ENCODE data around the gene DNAJB2. TPM values are rescaled to one million over a fixed set of nuclear protein-coding genes. Genes with fewer than 3 reads are reported as not detected.
A peak's percentile ranks its signal among the peaks of the same experiment; 100 is the strongest.

Gene DNAJB2
- total RNA-seq = 103 TPM

DNA sequence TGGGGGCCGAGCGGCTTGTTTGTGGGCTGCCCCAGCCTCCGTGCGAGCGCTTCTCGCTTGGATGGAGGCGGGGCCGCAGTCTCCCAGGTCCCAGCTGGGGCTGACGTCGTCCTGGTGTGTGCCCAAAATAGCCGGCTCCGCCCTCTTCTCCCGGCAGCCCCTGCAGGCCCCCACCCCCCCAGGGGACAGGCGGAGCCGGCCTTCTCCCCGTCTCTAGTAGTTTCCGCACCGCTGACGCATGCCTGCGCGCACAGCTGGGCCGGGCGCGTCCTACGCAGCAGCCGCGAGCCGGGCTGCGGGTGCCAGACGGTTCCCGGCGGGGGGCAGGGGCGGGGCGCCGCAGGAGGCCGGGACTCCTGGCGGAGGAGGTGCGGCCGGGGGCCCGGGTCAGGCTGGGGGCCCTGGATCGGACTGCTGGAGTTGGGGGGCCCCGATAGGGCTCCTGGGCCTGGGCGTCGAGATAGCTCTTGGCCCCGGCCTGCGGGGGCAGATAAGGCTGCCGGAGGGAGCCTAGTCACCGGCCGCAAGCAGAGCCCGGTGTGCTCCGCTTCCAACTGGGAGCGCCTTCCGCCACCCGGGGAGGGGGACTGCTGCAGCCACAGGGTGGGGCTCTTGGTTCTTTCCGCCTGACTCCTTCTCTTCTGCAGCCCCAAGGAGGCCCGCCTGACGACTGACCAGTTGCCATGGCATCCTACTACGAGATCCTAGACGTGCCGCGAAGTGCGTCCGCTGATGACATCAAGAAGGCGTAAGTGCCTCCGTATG lies at the start of gene DNAJB2:
Gene DNAJB2, plus strand, starts transcription at position 216 of the 765 bp plus-strand sequence. Its CDS starts 468 bp downstream, at position 684.

DNA sequence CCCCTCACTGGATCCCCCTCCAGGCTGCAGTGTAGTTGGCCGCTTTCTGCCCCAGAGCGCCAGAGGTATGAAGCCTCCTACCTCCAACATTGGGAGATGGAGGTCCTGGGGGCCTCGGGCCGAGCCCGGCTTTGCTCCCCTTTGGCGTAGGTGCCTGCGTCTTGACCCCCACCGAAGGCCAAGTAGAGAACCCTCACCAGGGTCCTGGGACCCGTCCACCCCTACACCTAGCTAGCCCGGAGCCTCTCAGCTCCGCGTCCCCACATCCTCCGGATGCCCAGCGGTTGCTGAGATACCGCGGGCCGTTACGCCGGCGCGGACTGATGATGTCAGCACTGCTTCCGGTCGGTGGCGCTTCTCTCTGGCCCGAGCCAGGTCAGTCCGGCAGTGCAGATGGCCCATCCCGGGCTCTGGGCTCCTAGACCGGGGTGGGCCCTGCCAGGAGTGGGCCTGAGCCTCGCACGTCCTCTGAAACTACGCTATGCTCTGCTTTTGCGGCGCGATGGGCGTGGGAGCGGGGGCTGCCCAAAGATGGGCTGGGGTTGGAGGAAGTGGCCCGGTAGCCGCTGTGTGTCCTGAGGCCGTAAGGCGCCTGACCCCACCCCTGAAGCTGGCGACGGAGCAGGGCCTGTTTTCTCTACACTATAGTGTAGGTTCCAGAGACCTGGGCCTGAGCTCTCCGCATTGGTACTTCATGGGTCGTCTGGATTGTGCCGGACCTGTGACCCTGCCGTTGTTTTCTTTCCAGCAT lies 33.8 kb upstream of the DNAJB2 start, which contains the start of the genes GLB1L and STK16:
Gene GLB1L, minus strand, starts transcription at position 297 of the 751 bp plus-strand sequence. CDS start 1,871 bp downstream, outside the sequence.
Gene STK16, plus strand, starts transcription at position 332 of the 751 bp plus-strand sequence. CDS start 521 bp downstream, outside the sequence.

DNA sequence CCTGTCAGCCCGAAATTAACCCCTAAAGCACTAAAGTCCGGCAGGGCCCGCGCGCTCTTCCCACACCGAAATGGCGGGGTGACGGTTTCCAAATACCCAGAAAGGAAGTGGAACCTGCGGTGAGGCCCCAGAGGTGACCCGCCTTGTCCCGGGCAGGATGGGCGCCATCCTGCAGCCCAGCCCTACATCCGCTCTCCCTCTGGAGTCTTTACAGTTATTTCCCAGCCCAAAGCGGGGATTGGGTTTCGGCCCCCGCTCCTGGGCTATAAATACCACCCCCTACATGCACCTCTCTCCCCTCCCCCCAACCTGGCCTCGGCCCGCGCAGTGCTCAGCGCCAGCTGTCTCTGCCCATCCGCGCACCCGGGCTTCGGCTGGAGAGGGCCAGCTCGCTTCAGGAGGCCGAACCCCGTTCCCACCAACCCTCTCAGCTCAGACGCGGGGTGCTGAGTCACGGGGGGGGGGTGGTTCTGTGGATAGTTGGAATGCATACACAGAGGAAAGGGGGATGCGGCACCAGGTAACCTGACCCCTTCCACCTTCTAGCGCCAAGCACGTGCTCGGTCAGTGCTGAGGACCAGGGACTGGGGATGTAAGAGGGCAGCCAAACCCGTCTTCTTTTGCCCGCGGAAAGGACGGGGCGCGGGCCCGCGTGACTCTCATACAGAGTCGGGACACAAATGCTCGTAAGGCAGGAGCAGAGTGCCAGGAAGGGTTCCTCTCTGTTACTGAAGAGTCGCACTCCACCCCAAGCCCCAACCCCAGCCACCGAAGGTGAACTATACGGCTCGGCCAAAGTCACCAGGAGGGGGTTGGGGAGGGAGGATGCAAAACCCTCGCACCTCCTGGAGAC lies 26.0 kb upstream of the DNAJB2 start, which contains the start of gene TUBA4B:
Gene TUBA4B, plus strand, starts transcription at position 344 of the 853 bp plus-strand sequence. Its CDS starts 165 bp downstream, at position 509.

DNA sequence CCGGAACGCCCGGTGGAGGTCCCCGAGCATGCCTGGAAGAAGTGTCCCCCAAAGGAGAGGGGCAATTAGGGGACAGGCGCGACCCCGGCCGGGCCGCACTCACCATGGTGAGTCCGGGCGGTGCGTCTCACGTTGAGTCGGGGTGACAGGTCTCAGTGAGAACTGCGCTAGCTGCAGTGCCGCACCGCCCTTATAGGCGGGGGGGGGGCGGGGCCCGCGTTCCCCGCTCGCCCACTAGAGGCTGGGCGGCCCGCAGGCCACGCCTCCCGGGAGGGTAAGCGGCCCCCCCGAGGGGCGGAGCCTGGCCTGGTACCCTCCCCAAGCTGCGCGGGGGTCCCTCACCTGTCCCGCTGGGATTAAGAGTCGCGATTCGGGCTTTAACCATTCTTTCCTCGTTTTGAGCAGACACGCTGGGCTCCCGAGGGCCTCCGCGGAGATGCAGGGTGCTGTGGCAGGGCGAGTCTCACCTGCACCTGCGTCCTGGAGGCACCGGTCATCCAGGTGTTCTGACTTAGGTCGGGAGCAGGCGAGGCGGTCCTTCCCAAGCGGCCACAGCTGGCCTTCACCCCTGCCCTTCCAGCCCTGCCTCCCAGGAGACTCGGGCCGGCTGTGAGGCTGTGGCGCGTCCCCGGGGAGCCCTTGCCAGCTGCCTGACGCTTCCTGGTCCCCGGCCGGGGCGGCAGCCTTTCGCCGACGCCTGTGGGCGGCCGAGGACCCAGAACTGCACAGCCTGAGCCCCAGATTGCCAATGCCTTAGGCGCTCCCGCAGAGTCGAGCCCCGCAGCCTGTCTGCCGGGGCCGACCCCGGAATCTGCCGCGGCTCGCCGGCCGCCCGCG lies 25.2 kb upstream of the DNAJB2 start, which contains the start of gene TUBA4A:
Gene TUBA4A, minus strand, starts transcription at position 166 of the 837 bp plus-strand sequence. Its CDS starts 60 bp downstream, at position 106.

DNA sequence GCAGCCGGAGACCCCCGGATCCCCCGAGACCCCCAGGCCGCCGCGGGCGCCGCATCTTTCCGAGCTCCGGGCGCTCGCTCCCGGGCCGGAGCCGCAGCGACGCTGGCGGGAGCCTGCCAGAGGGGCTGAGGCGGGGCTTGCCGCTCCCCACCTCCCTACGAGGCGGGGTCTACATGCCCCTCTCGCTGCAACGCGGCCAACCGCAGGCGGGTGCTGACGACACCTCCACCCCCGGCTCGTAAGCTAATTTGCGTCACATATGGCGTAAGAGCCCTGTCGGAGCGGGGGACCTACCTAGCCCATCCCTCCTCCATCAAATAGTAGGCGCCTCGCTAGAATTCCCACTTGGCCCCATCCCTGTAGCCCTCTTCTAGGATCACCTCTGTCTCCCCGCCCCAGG lies 30.1 kb downstream of the DNAJB2 start, which contains the start of gene PTPRN:
Gene PTPRN, minus strand, starts transcription at position 124 of the 400 bp plus-strand sequence. Its CDS starts 69 bp downstream, at position 55.

DNA sequence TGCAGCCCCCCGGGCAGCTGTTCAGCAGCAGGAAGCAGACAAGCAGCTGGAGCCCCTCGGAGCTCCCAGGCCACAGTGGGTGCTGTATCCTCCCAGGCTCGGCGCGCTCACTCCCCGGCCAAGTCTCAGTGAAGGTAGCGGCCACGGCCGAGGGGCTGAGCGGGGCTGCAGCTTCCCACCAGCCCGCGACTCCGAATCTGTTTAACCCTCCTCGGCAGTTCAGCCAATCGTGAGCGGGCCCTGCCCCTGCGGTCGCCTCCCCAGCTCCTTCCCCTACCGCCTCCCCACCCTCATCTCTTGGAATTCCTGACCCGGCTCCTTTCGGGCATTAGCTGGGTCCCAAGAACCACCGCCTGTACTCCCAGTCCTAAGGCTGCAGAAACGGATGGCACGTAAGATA lies 53.4 kb downstream of the DNAJB2 start, which contains the start of gene RESP18:
Gene RESP18, minus strand, starts transcription at position 203 of the 400 bp plus-strand sequence.

Small RNA genes within 50 kb of the gene (small RNA-seq; reads per million reads assigned to genes)
- 1.3 reads per million, percentile 74 among the genes with 10 or more reads in this experiment for gene MIR153-1 (ENCODE audit: low replicate concordance)

Other genes with a start within 250 kb of the DNAJB2 start
- 0.63 TPM for gene CFAP65, start 237.8 kb upstream of the DNAJB2 start, total RNA-seq
- gene IHH, start 218.4 kb upstream of the DNAJB2 start, total RNA-seq = not detected
- gene NHEJ1, start 118.6 kb upstream of the DNAJB2 start, total RNA-seq = 12.2 TPM
- gene SLC23A3, start 109.3 kb upstream of the DNAJB2 start, total RNA-seq = 0.63 TPM
- 27.5 TPM for gene CNPPD1, start 102.4 kb upstream of the DNAJB2 start, total RNA-seq
- gene RETREG2, start 101.1 kb upstream of the DNAJB2 start, total RNA-seq = 68.9 TPM
- gene ZFAND2B, start 72.6 kb upstream of the DNAJB2 start, total RNA-seq = 17.5 TPM
- gene ABCB6, start 60.4 kb upstream of the DNAJB2 start, total RNA-seq = 47.9 TPM
- 31.9 TPM for gene ATG9A, start 49.7 kb upstream of the DNAJB2 start, total RNA-seq
- gene ANKZF1, start 49.6 kb upstream of the DNAJB2 start, total RNA-seq = 79.2 TPM
- gene GLB1L, start 33.9 kb upstream of the DNAJB2 start, total RNA-seq = 3.4 TPM
- 16.9 TPM for gene STK16, start 33.9 kb upstream of the DNAJB2 start, total RNA-seq
- gene TUBA4B, start 26.1 kb upstream of the DNAJB2 start, total RNA-seq = not detected
- 0.94 TPM for gene TUBA4A, start 25.4 kb upstream of the DNAJB2 start, total RNA-seq
- gene PTPRN, start 30.0 kb downstream of the DNAJB2 start, total RNA-seq = 30.7 TPM
- not detected for gene RESP18, start 53.4 kb downstream of the DNAJB2 start, total RNA-seq
- gene DNPEP, start 108.5 kb downstream of the DNAJB2 start, total RNA-seq = 17.2 TPM
- gene DES, start 139.0 kb downstream of the DNAJB2 start, total RNA-seq = not detected
- gene SPEG, start 155.5 kb downstream of the DNAJB2 start, total RNA-seq = 24.7 TPM
- 11.3 TPM for gene GMPPA, start 219.5 kb downstream of the DNAJB2 start, total RNA-seq
- gene ASIC4, start 235.1 kb downstream of the DNAJB2 start, total RNA-seq = 4.1 TPM